ENCODE results near the gene SMARCC2.
"Not testable (repeated sequence)": the region's sequence is repeated elsewhere in the genome, so short reads cannot be mapped to it uniquely, and the experiment has no call there.

Gene SMARCC2

DNA sequence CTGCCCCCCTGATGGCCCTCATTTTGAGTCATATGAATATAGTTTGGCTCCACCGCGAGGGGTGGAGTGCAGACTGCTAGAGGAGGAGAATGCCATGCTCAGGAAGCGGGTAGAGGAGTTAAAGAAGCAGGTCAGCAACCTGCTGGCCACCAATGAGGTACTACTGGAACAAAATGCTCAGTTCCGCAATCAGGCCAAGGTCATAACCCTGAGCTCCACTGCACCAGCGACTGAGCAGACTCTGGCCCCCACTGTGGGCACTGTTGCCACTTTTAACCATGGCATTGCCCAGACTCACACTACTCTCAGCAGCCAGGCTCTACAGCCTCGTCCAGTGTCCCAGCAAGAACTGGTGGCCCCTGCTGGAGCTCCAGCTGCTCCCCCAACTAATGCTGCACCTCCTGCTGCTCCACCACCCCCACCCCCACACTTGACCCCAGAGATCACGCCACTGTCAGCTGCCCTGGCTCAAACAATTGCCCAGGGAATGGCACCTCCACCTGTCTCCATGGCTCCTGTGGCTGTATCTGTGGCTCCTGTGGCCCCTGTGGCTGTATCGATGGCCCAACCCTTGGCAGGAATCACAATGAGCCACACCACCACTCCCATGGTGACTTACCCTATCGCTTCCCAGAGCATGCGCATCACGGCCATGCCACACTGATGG, 67.9 kb downstream of the SMARCC2 start:
- DNase-seq (ENCODE audit: low read depth): no peak

DNA sequence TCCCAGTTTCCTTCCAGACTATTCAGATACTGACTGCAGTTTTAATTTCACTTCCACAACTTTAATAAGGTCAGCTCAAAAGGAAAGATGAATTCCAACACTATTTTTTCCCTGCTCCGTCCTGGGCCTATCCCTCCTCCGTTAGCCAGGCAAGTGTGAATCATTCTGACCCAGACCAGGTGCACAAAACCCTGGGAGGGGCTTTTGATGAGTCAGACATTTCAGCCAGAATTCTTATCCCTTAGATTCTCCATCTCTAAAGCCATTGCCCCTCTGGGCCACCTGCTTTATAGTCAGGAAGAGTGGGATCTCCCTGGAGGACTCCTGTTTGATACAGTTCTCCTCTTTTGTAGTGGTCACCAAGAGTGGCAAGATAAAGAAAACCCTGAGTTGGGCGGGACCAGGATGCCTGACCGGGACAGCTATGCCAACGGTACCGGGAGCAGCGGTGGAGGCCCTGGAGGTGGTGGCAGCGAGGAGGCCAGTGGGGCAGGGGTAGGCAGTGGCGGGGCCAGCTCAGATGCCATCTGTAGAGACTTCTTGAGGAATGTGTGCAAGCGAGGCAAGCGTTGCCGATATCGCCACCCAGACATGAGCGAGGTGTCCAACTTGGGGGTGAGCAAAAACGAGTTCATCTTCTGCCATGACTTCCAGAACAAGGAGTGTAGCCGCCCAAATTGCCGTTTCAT, 69.0 kb downstream of the SMARCC2 start:
- no peak for DNase-seq (ENCODE audit: low read depth)

DNA sequence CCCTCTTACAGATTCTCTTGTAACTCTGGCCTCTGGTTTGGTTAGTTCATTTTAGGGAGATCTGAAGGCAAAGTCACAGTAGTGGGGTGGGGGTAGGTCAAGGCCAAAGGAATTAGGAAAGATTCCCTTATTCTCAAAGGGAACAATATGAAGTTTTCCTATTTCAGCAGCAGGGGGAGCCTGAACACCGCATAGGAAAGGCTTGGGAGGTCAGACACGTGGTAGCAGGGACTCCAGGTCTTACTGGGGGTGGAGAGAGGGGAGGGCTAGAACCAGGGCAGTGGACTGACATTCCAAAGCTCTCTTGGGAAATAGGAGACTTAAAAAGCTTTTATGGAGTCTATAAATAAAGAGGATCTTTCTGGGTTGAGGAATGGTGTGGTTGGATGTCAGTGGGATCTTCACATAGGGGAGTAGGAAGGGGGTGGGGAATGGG, 69.9 kb downstream of the SMARCC2 start:
- DNase-seq (ENCODE audit: low read depth): peak; percentile 92

DNA sequence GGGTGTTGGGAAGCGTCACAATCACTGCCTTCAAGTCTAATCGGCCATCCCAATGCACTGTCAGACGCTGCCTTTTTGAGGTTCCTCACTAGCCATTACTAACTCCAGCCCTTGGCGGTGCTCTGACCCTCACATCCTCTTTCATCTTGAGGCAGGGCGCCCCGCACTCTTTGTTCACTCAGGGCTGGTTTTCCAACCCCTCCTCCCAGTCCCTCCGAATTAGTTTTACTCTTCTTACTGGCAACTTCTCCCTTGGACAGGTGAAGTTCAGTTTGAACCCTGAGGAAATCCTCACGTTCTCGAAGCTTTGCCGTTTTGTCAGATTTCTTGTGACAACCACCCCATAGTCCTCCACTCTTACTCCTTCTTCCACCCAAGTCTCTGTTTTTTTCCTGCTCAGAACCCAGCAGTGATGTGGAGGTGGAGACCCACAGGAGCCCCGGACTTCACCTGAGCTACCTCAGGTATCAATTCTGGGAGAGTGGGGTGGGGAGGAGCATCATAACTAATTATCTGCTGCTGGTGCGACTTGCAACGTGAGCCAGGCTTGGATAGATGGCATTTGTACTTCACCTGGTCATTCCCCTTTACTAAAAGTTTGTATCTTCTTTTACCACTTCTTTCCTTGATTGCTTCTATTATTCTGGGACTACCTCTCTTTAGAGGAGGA, 70.5 kb downstream of the SMARCC2 start:
- no peak for DNase-seq (ENCODE audit: low read depth)

DNA sequence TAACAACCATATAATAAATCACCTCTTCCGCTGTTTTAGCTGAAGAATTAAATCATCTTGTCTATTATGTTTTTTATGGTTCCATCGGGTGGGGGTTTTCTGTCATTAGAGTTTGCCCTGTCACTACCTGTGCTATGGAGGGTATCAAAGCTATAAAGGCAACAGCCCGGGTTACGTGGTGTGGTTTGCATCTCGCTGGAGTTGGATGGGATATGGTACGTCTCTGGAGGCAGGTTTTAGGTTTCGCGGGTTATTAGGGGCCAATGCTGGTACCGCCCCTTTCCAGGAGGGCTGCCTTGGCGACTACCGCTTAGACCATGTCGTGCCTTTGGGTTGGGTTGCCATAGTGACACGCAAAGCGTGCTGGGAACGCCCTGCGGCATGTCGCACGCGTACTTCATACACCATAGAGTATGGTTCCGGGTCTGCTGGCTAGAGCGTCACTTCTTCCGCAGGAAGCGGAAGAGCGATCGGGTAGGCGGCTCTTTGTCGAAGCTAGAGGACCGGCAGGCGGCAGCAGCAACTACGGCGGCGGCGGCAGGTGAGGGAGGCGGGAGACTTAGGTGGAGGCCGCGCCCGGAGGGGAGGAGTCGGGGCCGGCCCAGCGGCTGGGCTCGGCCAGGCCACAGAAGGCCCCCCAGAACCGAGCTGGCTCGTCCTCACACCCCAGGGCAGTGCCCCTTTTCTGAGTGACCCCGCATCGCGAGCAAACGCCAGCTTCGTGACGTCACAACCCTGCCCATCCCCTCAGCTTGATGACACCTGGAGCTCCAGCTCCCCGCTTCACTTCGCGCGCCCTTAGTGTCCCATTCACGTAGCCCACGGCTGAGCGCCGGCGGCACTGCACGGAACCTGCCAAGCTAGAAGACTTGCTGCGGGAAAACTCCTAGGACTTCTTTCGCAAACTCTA, 71.2 kb downstream of the SMARCC2 start, which contains the start of gene ZC3H10:
TSS of gene ZC3H10 (plus strand) at position 489 of the 910 bp plus-strand sequence. CDS start 2,297 bp downstream, outside the sequence.
- peak; percentile 99 for DNase-seq (ENCODE audit: low read depth)

DNA sequence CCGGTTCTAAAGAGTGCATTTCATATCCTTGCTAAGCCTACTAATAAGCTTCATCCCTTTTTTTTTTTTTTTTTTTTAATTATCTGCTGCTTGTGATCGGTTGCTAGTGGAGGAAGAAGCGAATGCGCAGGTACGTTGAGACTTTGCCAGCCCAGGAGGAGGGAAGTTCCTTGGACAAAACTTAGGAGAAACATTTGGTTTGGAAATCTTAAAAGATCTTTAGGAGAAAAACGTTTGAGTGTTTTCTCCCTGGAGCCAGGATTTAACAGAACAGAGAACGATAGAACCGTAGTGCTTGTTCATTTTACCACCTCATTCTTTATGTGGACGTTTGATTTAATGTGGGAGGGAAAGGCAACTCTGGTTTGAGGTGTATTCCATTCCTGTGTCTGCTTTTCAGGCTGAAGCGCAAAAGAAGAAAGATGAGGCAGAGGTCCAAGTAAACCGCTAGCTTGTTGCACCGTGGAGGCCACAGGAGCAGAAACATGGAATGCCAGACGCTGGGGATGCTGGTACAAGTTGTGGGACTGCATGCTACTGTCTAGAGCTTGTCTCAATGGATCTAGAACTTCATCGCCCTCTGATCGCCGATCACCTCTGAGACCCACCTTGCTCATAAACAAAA, 72.1 kb downstream of the SMARCC2 start:
- not testable (repeated sequence) for DNase-seq (ENCODE audit: low read depth)

DNA sequence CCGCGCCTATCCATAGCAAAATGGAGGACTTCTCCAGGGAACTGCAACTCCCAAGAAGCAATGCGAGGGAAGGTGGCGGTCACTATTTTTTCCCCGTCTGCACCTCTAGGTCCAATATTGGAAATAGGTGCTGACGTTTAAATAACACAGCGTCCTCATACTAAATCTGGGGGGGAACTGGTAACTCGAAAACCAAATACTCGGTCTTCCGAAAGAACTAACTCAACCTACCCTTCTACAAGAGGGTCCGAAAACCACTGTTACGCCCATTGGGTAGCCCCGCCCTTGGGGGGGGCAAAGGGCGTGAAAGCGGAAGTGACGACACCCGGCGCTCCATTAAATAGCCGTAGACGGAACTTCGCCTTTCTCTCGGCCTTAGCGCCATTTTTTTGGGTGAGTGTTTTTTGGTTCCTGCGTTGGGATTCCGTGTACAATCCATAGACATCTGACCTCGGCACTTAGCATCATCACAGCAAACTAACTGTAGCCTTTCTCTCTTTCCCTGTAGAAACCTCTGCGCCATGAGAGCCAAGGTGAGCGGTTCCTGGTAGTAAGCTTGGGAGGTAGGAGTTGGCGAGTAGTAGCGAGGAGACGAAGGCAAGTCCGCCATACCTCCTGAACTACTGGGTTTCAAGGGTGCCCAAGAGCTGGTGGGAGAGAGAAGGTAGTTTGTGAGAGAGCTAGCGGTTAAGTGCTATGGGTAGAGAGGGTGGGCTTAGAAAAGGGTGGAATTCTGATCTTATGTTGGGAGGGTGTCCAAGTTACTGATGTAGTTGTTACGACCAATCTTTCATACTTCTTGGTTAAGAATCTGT, 72.8 kb downstream of the SMARCC2 start, which contains the start of gene RPL41:
TSS of gene RPL41 (plus strand) at position 367 of the 815 bp plus-strand sequence.
- DNase-seq (ENCODE audit: low read depth): peak; percentile 84

DNA sequence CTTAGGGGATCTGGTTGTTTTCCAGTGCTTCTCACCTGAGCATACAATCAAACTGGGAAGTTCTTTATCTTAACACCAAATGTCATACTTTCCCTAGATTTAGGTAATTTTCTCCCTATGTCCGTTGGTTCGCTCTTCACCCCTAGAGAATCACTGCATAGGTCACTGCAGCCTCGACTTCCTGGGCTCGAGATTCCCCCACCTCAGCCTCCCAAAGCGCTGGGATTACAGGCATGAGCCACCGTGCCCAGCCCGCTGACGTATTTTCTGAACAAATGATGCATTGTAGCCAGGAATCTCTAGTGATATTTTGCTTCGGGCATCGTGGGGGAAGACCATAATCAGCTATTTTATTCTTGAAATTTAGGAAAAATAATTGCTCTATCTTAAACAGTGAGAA, 74.0 kb downstream of the SMARCC2 start:
- no peak for DNase-seq (ENCODE audit: low read depth)

DNA sequence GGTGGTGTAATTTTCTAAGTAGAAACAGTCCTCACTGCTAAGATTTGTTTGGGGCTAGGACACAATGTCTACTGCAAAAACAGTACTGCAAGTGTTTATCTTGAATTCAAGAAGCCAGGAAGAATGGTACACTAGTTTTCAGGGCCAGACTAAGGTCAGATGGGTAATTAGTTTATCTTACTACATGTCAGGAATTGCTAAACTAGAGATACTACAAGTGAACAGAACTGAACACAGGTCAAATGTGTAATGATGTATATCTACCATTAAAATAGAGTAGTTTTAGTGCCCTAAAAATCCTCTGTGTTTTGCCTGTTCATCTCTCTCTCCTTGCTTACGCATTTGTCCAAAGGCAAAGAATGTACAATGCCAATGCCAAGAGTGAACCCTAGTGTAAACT, 75.2 kb downstream of the SMARCC2 start:
- DNase-seq (ENCODE audit: low read depth): no peak

All from fibroblast of the conjunctiva (primary cell).